Measurements from ENCODE around the gene OBSCN. TPM values are rescaled to one million over a fixed set of nuclear protein-coding genes. Genes with fewer than 3 reads are reported as not detected.
"Not testable (repeated sequence)": the region's sequence is repeated elsewhere in the genome, so short reads cannot be mapped to it uniquely, and the experiment has no call there.

Gene OBSCN
- polyA plus RNA-seq, 1 donor = 40.0 TPM

DNA sequence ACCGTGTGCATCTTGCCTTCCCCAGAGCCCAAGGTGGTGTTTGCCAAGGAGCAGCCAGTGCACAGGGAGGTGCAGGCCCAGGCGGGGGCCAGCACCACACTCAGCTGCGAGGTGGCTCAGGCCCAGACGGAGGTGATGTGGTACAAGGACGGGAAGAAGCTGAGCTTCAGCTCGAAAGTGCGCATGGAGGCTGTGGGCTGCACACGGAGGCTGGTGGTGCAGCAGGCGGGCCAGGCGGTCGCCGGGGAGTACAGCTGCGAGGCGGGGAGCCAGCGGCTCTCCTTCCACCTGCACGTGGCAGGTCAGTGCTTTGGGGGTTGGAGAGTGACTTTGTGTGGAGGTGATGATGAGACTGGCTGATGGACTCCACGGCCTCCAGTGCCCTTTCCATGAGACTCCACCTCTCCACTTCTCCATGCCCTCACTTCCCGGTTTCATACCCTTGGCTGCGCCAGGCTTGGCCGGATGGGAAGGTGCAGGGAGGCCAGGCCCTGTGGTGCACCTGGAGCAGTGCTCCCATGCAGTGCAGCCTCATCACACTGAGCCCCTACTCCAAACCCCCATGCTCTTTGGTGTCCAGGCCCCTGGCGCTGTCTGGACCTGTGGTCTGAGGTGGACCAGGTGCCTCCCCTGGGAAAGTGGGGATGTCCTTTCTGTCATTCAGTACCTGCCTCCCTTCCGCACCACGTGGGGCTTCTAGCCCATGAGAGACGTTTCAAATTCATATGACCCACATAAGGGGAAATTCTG is 49.0 kb downstream of the OBSCN start:
- no peak for DNase-seq

DNA sequence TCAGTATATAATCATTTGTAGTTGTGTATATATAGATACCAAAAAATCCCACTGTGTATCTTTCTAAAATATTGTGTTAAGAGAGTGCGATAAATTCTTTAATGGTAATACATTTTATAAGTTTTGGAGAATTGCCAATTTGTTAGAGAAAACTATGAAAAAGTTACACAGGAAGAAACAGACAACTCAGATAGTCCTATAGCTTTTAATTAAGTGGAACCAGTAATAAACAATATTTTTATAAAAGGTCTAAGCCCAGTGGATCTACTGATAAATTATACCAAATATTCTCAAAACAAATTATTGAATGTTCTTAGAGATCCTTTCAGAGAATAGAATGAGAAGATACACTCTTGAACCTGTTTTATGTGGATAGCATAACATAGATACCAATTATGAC is 50.6 kb downstream of the OBSCN start:
- DNase-seq = no peak

DNA sequence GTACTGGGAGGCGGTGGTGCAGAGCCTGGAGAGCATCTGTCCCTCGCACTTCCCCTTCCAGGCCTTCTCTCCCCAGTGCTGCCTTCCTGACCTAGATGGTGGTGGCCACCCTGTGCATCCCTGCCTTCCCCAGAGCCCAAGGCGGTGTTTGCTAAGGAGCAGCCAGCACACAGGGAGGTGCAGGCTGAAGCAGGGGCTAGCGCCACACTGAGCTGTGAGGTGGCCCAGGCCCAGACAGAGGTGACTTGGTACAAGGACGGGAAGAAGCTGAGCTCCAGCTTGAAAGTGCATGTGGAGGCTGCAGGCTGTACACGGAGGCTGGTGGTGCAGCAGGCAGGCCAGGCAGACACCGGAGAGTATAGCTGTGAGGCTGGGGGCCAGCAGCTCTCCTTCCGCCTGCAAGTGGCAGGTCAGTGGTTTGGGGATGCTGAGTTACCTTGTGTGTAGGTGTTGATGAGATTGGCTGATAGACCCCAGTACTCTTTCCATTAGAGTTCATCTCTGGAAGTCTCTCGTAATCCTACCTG is 51.6 kb downstream of the OBSCN start:
- no peak for DNase-seq

DNA sequence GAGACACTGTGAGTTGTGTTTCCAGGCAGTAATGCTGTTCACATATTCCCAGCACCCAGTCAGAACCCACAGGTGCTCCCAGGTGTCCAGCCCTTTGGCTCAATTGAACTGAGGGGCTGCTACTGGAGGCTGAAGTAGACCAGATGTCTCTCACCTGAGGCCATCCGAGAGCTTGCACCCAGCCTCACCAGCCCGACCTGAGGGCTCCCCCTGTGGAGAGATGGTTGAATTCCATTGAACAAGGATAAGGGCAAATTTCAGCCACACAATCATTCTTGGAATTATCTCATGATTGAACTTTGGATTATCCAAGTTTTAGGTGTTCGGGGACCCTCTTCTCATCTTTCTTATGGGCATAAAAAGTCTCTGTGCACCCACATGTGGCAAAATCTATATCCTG is 52.1 kb downstream of the OBSCN start:
- no peak for DNase-seq

DNA sequence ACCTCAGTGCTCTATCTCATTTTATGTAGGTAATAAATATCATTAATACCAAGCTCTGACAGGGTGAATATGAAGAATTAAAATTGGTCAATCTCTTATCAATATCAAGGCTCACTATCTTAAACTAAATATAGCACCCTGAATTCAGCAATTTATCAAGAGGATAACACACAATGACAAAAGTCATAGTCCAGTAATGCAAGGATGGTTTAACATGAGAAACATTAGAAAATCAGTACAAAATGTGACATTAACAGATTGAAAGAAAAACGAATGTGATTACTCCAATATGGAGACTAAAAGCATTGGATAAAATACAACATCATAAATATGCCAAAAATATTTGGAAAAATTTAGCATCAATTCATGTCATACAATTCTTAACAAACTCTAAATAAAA is 53.9 kb downstream of the OBSCN start:
- DNase-seq = no peak

DNA sequence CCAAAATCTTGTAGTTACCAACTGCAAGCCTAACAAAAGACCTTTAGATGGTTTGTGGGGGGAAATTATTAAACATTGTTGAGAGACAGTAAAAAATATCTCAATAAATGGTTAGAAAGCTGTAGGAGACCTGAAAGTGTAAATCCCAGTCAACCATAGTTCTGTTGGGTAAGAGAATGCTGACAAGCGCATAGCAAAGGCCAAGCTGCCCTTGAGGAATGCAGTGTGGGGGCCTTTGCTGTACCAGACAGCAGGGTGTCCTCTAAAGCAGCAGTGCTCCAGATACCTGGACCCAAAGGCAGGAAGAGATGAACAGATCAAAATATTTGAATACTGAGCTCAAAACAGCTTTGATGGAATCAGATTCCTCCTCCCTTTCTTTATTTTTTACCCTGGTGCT is 54.6 kb downstream of the OBSCN start:
- DNase-seq = no peak

DNA sequence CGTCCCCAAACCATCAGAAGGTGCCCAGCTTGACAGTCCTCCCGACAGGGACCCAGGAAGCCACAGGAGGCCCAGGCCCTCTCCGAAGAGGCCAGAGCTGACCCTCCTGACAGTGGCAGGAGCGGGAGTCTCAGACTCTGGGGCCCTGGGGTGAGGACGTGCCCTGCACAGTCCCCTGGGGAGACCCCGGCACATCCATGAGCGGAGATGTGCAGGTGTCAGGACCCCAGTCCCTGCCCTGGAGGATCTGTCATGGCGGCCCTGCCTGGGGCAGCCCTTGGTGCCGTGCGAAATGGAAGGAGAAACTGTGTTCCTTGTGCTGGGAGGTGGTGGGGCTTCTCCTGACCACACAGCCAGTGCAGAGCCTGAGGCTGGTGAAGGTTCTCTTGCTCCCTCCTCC is 55.8 kb downstream of the OBSCN start:
- no peak for DNase-seq

DNA sequence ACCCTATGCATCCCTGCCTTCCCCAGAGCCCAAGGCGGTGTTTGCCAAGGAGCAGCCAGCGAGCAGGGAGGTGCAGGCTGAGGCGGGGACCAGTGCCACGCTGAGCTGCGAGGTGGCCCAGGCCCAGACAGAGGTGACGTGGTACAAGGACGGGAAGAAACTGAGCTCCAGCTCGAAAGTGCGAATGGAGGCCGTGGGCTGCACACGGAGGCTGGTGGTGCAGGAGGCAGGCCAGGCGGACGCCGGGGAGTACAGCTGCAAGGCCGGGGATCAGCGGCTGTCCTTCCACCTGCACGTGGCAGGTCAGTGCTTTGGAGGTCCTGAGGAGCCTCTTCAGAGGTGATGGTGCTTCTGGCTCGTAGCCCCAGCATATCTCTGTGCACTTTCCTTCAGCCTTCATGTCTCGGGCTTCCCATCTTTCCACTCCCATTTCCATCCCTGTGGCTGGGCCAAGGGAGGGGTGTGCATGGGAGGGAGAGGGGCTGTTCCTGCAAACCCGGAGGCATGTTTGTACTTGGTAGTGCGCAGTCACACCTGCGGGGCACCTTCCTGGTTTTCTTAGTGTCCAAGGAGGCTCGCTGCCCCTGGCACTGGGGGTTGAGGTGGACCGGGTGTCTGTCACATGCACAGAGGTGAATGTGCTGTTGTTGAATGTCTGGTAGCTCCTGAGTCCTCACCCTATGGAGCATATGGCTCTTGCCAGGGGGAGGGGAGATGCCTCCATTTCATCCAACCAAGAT is 56.4 kb downstream of the OBSCN start:
- no peak for DNase-seq

DNA sequence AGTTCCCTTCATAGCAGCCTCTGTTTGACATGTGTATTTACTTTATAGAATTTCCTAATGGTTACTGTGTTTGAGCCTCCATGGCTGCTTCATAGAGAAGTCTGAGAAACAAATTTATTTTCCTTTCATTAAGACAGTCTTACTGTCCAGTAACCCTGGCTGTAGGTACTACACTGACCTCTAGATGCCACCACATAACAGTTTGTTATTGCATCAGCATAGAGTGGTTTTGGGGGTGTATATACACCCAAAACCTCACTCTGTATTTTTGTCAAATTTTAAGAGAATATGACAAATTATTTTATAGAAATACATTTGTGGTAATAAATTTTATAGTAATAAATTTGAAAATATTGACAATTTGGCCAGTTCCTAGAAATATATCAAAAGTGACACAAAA is 57.3 kb downstream of the OBSCN start:
- no peak for DNase-seq

DNA sequence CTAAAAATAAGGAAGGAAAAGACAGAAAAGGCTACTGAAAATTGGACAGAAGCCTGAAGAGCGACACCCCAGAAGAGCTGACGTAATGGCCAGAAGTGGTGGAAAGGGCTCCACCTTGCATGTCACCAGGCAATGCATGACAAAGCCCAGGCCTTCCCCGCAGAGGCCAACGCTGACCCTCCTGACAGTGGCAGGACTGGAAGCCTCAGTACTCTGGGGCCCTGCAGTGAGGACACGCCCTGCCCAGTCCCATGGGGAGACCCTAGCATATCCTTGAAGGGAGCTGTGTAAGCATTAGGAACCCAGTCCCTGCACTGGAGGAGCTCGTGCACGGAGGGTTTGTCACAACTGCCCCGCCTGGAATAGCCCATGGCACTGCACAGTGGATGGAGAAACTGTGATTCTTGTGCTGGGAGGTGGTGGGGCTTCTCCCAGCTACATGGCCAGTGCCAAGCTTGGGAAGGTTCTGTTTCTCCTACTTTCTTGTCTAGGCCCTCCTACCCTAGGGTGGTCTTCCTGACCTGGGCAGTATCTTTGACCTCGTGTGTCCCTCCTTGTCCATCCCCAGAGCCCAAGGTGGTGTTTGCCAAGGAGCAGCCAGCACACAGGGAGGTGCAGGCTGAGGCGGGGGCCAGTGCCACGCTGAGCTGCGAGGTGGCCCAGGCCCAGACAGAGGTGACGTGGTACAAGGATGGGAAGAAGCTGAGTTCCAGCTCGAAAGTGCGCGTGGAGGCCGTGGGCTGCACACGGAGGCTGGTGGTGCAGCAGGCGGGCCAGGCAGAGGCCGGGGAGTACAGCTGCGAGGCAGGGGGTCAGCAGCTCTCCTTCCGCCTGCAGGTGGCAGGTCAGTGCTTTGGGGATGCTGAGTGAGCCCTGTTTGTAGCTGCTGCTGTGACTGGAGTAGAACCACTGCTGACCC is 60.4 kb downstream of the OBSCN start:
- no peak for DNase-seq

DNA sequence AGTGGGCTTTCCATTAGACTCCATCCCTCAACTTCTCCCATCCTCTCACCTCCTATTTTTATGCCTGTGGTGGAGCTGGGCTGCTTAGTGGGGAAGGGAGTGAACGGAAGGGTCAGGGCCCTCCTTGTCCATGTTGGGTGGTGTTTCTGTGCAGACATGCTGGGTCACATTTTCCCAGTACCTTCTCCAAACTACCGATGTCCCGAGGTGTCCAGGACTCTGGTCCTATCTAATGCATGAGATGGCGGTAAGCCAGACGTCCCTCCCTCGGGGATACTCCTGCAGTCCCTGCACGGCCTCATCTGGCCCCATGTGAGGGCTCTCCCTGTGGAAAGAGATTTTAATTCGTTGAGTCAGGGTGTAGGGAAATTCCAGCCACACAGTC is 61.0 kb downstream of the OBSCN start:
- no peak for DNase-seq

DNA sequence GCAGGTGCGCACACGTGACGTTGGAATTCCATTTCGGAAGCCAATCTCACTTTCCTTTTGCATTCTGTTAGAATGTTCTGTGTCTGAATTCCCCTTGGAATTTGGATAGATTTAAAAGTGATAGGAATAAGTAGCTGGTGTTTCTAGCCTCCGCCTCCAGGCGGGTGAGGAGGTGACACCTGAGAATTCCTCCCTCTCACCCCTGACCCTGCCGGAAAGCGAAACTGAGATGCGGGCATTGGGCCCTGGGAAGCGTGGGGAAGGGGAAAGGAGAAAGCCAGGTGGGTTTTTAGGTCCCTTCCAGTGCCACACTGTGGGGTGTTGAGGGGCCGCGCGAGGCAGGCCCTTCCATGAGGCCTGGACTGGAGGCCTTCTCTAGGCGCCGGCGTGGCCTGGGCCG is 61.6 kb downstream of the OBSCN start:
- not testable (repeated sequence) for DNase-seq

DNA sequence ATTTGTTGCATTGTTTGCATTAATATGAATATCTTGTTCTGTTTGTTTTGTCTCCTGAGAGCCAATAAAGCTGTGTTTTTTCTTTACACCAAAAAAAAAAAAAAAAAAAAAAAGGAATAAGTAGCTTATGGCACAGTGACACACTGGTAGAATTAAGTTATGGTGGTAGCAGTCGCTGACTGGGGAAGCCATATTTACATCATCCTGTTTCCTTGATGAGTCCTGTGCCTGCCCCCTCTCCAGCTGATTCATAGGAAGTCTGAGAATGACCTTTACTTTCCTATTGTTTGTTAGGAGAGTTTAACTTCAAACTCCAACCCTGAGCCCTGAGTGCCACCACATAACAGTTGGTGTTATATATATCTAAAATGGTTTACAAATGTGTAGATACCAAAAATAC is 62.2 kb downstream of the OBSCN start:
- no peak for DNase-seq

DNA sequence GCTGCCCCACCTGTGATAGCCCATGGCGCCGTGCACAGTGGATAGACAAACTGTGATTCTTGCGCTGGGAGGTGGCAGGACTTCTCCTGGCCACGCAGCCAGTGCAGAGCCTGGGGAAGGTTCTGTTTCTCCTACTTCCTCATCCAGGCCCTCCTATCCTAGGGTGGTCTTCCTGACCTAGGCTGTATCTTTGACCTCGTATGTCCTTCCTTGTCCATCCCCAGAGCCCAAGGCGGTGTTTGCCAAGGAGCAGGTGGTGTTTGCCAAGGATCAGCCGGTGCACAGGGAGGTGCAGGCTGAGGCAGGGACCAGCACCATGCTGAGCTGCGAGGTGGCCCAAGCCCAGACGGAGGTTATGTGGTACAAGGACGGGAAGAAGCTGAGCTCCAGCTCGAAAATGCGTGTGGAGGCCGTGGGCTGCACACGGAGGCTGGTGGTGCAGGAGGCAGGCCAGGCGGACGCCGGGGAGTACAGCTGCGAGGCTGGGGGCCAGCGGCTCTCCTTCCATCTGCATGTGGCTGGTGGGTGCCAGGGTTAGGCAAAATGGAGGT is 63.9 kb downstream of the OBSCN start:
- DNase-seq = no peak

DNA sequence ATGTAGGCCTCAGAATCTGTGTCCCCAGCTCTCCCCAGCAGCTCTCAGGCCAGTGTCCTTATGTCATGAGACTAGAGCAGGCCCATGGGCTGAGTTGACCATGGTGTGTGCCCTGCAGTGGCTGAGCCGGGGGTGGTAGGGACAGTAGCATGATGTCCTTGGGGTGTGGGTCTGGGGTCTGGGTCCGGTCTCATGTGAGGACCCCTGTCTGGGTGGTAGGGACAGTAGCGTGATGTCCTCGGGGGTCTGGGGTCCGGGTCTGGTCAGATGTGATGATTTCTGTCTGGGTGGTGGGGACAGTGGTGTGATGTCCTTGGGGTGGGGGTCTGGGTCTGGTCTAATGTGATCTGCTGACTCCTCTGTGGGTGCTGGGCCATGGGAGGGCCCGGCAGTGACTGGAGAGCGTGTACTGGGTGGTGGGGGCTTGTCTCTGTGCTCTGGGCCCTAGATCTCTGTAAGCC is 64.5 kb downstream of the OBSCN start:
- DNase-seq = no peak

DNA sequence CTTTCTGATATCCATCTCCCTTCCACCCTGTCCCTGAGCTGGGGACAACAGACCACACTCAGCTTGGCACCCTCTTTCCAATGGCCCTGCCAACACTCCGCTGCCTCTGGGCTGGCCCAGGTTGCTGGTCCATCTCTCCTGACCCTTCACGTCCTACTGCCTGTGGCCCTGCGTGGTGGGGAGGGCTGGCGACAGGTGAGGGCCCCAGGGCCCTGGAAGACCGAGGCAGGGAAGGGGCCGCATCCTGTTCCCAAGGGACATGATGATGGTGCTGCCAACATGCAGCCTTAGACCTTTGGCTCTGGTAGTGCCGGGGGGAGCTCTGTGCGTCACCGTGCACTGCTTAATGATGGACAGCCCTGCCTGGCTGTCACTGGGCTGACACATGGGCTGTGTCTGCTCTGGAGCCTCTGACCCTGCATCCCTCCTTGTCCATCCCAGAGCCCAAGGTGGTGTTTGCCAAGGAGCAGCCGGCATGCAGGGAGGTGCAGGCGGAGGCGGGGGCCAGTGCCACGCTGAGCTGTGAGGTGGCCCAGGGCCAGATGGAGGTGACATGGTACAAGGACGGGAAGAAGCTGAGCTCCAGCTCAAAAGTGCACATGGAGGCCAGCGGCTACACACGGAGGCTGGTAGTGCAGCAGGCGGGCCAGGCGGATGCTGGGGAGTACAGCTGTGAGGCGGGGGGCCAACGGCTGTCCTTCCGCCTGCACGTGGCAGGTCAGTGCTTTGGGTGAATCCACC is 65.2 kb downstream of the OBSCN start:
- DNase-seq = no peak

DNA sequence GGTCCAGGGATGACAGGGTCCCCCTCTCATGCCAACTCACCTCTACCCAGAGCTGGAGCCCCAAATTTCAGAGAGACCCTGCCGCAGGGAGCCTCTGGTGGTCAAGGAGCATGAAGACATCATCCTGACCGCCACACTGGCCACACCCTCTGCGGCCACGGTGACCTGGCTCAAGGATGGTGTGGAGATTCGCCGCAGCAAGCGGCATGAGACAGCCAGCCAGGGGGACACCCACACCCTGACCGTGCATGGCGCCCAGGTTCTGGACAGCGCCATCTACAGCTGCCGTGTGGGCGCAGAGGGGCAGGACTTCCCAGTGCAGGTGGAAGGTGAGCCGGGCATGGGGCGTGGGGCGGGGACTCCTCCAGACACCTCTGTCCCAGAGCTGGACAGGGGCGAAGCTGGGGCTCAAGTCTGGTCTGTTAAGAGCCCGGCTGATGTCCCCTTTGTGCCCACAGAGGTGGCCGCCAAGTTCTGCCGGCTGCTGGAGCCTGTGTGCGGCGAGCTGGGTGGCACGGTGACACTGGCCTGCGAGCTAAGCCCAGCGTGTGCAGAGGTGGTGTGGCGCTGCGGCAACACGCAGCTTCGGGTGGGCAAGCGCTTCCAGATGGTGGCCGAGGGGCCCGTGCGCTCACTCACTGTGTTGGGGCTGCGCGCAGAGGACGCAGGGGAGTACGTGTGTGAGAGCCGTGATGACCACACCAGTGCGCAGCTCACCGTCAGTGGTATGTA is 66.0 kb downstream of the OBSCN start:
- no peak for DNase-seq

DNA sequence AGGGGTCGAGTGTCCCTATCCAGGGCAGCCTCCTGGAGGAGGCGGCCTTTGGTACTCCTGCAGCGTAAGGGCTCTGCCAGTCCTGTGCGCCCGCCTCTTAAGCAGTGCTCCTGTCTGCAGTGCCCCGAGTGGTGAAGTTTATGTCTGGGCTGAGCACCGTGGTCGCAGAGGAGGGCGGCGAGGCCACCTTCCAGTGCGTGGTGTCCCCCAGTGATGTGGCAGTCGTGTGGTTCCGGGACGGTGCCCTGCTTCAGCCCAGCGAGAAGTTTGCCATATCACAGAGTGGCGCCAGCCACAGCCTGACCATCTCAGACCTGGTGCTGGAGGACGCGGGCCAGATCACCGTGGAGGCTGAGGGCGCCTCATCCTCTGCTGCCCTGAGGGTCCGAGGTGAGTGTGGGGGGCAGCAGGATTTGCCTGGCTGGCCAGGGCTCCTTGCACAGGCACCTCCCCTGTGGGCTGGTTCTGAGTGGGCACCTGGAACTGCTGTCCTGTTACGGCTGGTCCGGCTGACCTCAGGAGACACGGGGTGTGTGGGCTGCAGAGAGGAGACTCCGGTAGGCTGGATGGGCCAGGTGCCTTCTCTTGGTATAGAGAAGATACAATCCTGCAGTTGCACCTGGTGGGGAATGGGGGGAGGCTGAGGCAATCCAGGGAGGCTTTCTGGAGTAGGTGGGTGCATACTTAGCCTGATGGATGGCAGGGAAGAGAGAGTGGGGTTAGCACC is 66.8 kb downstream of the OBSCN start:
- no peak for DNase-seq

DNA sequence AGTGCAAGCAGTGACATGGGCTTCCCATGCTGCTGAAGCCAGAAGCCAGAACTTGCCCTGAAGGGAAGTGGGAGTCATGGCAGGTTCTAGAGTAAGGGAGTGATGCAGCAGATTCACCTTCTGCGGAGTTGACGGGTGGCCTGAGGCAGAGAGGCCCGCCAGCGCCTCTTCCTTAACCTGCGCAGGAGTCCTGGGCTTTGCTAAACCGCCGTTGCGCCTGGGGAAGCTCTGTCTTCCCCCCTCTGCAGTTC is 67.3 kb downstream of the OBSCN start:
- DNase-seq = no peak

DNA sequence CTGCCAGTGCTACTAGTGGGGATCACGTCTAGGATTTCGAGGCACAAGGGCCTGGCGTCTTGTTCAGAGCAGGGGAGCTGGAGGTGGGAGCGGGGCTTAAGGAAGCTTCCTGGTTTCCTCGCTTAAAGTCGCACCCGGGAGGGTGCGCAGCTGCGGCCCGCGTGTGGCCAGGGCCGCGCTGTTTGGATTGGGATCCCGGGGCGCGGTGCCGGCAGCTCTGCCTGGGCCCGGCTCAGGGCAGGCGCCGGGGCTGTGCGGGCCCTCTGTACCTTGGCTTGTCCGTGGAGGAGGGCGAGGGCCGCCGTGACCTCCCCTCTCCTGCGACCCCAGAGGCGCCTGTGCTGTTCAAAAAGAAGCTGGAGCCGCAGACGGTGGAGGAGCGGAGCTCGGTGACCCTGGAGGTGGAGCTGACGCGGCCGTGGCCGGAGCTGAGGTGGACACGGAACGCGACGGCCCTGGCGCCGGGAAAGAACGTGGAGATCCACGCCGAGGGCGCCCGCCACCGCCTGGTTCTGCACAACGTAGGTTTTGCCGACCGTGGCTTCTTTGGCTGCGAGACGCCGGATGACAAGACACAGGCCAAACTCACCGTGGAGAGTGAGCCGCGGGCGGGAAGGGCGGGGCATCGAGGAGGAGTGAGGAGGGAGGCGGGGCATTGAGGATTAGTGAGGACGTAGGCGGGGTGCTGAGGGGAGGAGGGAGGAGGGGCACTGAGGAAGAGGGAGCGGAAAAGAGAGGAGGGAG is 67.8 kb downstream of the OBSCN start:
- DNase-seq = peak; percentile 87

All from left kidney (tissue), 2 donors.